ENCODE results near the gene TUBA1C.
"Not testable (repeated sequence)": the region's sequence is repeated elsewhere in the genome, so short reads cannot be mapped to it uniquely, and the experiment has no call there.

DNA sequence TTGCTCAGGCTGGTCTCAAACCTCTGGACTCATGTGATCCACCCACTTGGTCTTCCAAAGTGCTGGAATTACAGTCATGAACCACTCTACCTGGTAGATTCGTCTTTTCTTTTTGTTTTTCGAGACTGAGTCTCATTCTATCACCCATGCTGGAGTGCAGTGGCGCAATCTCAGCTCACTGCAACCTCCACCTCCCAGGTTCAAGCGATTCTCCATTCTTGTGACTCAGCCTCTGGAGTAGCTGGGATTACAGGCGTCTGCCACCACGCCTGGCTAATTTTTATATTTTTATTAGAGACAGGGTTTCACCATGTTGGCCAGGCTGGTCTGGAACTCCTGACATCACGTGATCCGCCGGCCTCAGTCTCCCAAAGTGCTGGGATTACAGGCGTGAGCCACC lies 9.4 kb upstream of the TUBA1C start:
- TF ChIP-seq, protein P1, sequence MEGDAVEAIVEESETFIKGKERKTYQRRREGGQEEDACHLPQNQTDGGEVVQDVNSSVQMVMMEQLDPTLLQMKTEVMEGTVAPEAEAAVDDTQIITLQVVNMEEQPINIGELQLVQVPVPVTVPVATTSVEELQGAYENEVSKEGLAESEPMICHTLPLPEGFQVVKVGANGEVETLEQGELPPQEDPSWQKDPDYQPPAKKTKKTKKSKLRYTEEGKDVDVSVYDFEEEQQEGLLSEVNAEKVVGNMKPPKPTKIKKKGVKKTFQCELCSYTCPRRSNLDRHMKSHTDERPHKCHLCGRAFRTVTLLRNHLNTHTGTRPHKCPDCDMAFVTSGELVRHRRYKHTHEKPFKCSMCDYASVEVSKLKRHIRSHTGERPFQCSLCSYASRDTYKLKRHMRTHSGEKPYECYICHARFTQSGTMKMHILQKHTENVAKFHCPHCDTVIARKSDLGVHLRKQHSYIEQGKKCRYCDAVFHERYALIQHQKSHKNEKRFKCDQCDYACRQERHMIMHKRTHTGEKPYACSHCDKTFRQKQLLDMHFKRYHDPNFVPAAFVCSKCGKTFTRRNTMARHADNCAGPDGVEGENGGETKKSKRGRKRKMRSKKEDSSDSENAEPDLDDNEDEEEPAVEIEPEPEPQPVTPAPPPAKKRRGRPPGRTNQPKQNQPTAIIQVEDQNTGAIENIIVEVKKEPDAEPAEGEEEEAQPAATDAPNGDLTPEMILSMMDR (IDR thresholded peaks at IDR 0.05; ENCODE audit: insufficient read depth, low read length, poor library complexity, severe bottlenecking): not testable (repeated sequence)
- TF ChIP-seq EZH2phosphoT487 (conservative IDR thresholded peaks at IDR 0.05; ENCODE audit: low read length): not testable (repeated sequence)
